ENCODE results near the gene ACTL8. TPM values are rescaled to one million over a fixed set of nuclear protein-coding genes. Genes with fewer than 3 reads are reported as not detected.

Gene ACTL8
- polyA plus RNA-seq, 4 donors = 0.03 to 0.12 TPM; not detected in 2

GRCh38 chr1:17805869-17806684 is 50.9 kb downstream of the ACTL8 start:
- DNase-seq (no peak), FAIRE-seq (no peak)
- no peaks in the 10 kb centered on the region for H3K9me3 ChIP-seq (ENCODE audit: control insufficient read depth in 2 of 2, insufficient read depth in 1 of 2, low read depth in 1 of 2, low read length in 1 of 2)
- H3K4me3 ChIP-seq (ENCODE audit: low read depth in 1 of 3, low read length in 3 of 3) = no peak overlapping the region
- 33 to 50% (median 39%) methylated on average over 10 of the region's 10 CpGs for WGBS, 3 donors
- no peak overlapping the region for H3K27ac ChIP-seq (ENCODE audit: low read depth in 1 of 3, low read length in 2 of 3)
- peaks cover 0 to 3% (median 0%) of the 10 kb centered on the region in 3 donors for H3K27me3 ChIP-seq (ENCODE audit: control insufficient read depth in 3 of 3, insufficient read depth in 3 of 3, low read length in 3 of 3)
- H3K36me3 ChIP-seq (ENCODE audit: control insufficient read depth in 3 of 3, insufficient read depth in 2 of 3, low read depth in 1 of 3, low read length in 3 of 3) = no peaks in the 10 kb centered on the region
- H3K4me1 ChIP-seq (ENCODE audit: control insufficient read depth in 3 of 3, insufficient read depth in 2 of 3, low read depth in 1 of 3, low read length in 2 of 3) = no peaks in the 10 kb centered on the region

- H3K4me3 ChIP-seq (ENCODE audit: low read depth in 1 of 3, low read length in 3 of 3) = no peak overlapping the region
- DNase-seq = no peak
- H3K9me3 ChIP-seq (ENCODE audit: control insufficient read depth in 2 of 2, insufficient read depth in 1 of 2, low read depth in 1 of 2, low read length in 1 of 2) = no peaks in the 10 kb centered on the region
- no peaks in the 10 kb centered on the region for H3K4me1 ChIP-seq (ENCODE audit: control insufficient read depth in 3 of 3, insufficient read depth in 2 of 3, low read depth in 1 of 3, low read length in 2 of 3)
- WGBS, 3 donors = 72 to 79% (median 74%) methylated on average over 6 of the region's 6 CpGs
- H3K27ac ChIP-seq (ENCODE audit: low read depth in 1 of 3, low read length in 2 of 3) = no peak overlapping the region
- peaks cover 0 to 3% (median 0%) of the 10 kb centered on the region in 3 donors for H3K27me3 ChIP-seq (ENCODE audit: control insufficient read depth in 3 of 3, insufficient read depth in 3 of 3, low read length in 3 of 3)
- H3K36me3 ChIP-seq (ENCODE audit: control insufficient read depth in 3 of 3, insufficient read depth in 2 of 3, low read depth in 1 of 3, low read length in 3 of 3) = no peaks in the 10 kb centered on the region
- no peak for FAIRE-seq
Observed at GRCh38 chr1:17808816-17809215, 53.7 kb downstream of the ACTL8 start.

GRCh38 chr1:17810668-17811067 is 55.5 kb downstream of the ACTL8 start:
- Histone ChIP-seq H3K27me3 (ENCODE audit: control insufficient read depth in 3 of 3, insufficient read depth in 3 of 3, low read length in 3 of 3) (peaks cover 0 to 2% (median 0%) of the 10 kb centered on the region in 3 donors), H3K4me3 (ENCODE audit: low read depth in 1 of 3, low read length in 3 of 3) (no peak overlapping the region), H3K27ac (ENCODE audit: low read depth in 1 of 3, low read length in 2 of 3) (no peak overlapping the region), H3K36me3 (ENCODE audit: control insufficient read depth in 3 of 3, insufficient read depth in 2 of 3, low read depth in 1 of 3, low read length in 3 of 3) (no peaks in the 10 kb centered on the region), H3K9me3 (ENCODE audit: control insufficient read depth in 2 of 2, insufficient read depth in 1 of 2, low read depth in 1 of 2, low read length in 1 of 2) (no peaks in the 10 kb centered on the region), H3K4me1 (ENCODE audit: control insufficient read depth in 3 of 3, insufficient read depth in 2 of 3, low read depth in 1 of 3, low read length in 2 of 3) (no peaks in the 10 kb centered on the region)
- no peak for FAIRE-seq
- no peak for DNase-seq
- WGBS, 3 donors = 89 to 99% (median 96%) methylated on average over 2 of the region's 2 CpGs

GRCh38 chr1:17816511-17816910 is 61.4 kb downstream of the ACTL8 start:
- peaks cover 0 to 3% (median 0%) of the 10 kb centered on the region in 3 donors for H3K27me3 ChIP-seq (ENCODE audit: control insufficient read depth in 3 of 3, insufficient read depth in 3 of 3, low read length in 3 of 3)
- H3K4me1 ChIP-seq (ENCODE audit: control insufficient read depth in 3 of 3, insufficient read depth in 2 of 3, low read depth in 1 of 3, low read length in 2 of 3) = no peaks in the 10 kb centered on the region
- no peak overlapping the region for H3K27ac ChIP-seq (ENCODE audit: low read depth in 1 of 3, low read length in 2 of 3)
- H3K36me3 ChIP-seq (ENCODE audit: control insufficient read depth in 3 of 3, insufficient read depth in 2 of 3, low read depth in 1 of 3, low read length in 3 of 3) = no peaks in the 10 kb centered on the region
- DNase-seq (peak in 1 of 2 donors; percentile 48), FAIRE-seq (no peak)
- H3K4me3 ChIP-seq (ENCODE audit: low read depth in 1 of 3, low read length in 3 of 3) = no peak overlapping the region
- WGBS, 3 donors = 14 to 67% (median 38%) methylated on average over 4 of the region's 4 CpGs
- H3K9me3 ChIP-seq (ENCODE audit: control insufficient read depth in 2 of 2, insufficient read depth in 1 of 2, low read depth in 1 of 2, low read length in 1 of 2) = no peaks in the 10 kb centered on the region

GRCh38 chr1:17819129-17819802 is 64.1 kb downstream of the ACTL8 start:
- peaks cover 0 to 3% (median 0%) of the 10 kb centered on the region in 3 donors for H3K27me3 ChIP-seq (ENCODE audit: control insufficient read depth in 3 of 3, insufficient read depth in 3 of 3, low read length in 3 of 3)
- no peaks in the 10 kb centered on the region for H3K4me1 ChIP-seq (ENCODE audit: control insufficient read depth in 3 of 3, insufficient read depth in 2 of 3, low read depth in 1 of 3, low read length in 2 of 3)
- H3K4me3 ChIP-seq (ENCODE audit: low read depth in 1 of 3, low read length in 3 of 3) = no peak overlapping the region
- no peak overlapping the region for H3K27ac ChIP-seq (ENCODE audit: low read depth in 1 of 3, low read length in 2 of 3)
- 43 to 52% (median 44%) methylated on average over 17 of the region's 17 CpGs for WGBS, 3 donors
- FAIRE-seq (no peak), DNase-seq (no peak)
- no peaks in the 10 kb centered on the region for H3K9me3 ChIP-seq (ENCODE audit: control insufficient read depth in 2 of 2, insufficient read depth in 1 of 2, low read depth in 1 of 2, low read length in 1 of 2)
- no peaks in the 10 kb centered on the region for H3K36me3 ChIP-seq (ENCODE audit: control insufficient read depth in 3 of 3, insufficient read depth in 2 of 3, low read depth in 1 of 3, low read length in 3 of 3)

GRCh38 chr1:17820198-17820597 is 65.1 kb downstream of the ACTL8 start:
- WGBS, 3 donors = 87 to 92% (median 88%) methylated on average over 8 of the region's 8 CpGs
- H3K4me1 ChIP-seq (ENCODE audit: control insufficient read depth in 3 of 3, insufficient read depth in 2 of 3, low read depth in 1 of 3, low read length in 2 of 3) = no peaks in the 10 kb centered on the region
- no peaks in the 10 kb centered on the region for H3K9me3 ChIP-seq (ENCODE audit: control insufficient read depth in 2 of 2, insufficient read depth in 1 of 2, low read depth in 1 of 2, low read length in 1 of 2)
- DNase-seq (no peak), FAIRE-seq (no peak)
- H3K27ac ChIP-seq (ENCODE audit: low read depth in 1 of 3, low read length in 2 of 3) = no peak overlapping the region
- H3K36me3 ChIP-seq (ENCODE audit: control insufficient read depth in 3 of 3, insufficient read depth in 2 of 3, low read depth in 1 of 3, low read length in 3 of 3) = no peaks in the 10 kb centered on the region
- no peak overlapping the region for H3K4me3 ChIP-seq (ENCODE audit: low read depth in 1 of 3, low read length in 3 of 3)
- H3K27me3 ChIP-seq (ENCODE audit: control insufficient read depth in 3 of 3, insufficient read depth in 3 of 3, low read length in 3 of 3) = peaks cover 0 to 3% (median 0%) of the 10 kb centered on the region in 3 donors

- Histone ChIP-seq H3K27ac (ENCODE audit: low read depth in 1 of 3, low read length in 2 of 3) (no peak overlapping the region), H3K36me3 (ENCODE audit: control insufficient read depth in 3 of 3, insufficient read depth in 2 of 3, low read depth in 1 of 3, low read length in 3 of 3) (no peaks in the 10 kb centered on the region), H3K9me3 (ENCODE audit: control insufficient read depth in 2 of 2, insufficient read depth in 1 of 2, low read depth in 1 of 2, low read length in 1 of 2) (no peaks in the 10 kb centered on the region), H3K4me3 (ENCODE audit: low read depth in 1 of 3, low read length in 3 of 3) (no peak overlapping the region), H3K4me1 (ENCODE audit: control insufficient read depth in 3 of 3, insufficient read depth in 2 of 3, low read depth in 1 of 3, low read length in 2 of 3) (no peaks in the 10 kb centered on the region), H3K27me3 (ENCODE audit: control insufficient read depth in 3 of 3, insufficient read depth in 3 of 3, low read length in 3 of 3) (peaks cover 0 to 3% (median 3%) of the 10 kb centered on the region in 3 donors)
- DNase-seq (no peak), FAIRE-seq (no peak)
- 90 to 93% (median 93%) methylated on average over 22 of the region's 22 CpGs for WGBS, 3 donors
Observed at GRCh38 chr1:17822741-17823426, 67.8 kb downstream of the ACTL8 start.
